Erythroblast (primary cell): ENCODE measurements around the gene QPCTL.

Source experiments
- GATA1 ChIP-seq: IDR thresholded peaks from 2 replicates; pipeline ENCODE4 v1.6.1; 2011; ENCODE audit warnings: low read depth, mild to moderate bottlenecking, control low read depth, low read length, moderate library complexity
- POLR2A ChIP-seq: IDR thresholded peaks from 2 replicates; pipeline ENCODE4 v1.6.1; 2011; ENCODE audit warnings: mild to moderate bottlenecking, low read length

GRCh38 chr19:45687599-45687998 is 4.9 kb upstream of the QPCTL start:
- TF ChIP-seq POLR2A (no peak), GATA1 (no peak)
